H1 (cell line): ENCODE measurements around the gene PPP6R1.

Experiments
- CHD1 ChIP-seq: IDR thresholded peaks from 2 replicates; pipeline ENCODE4 v1.6.1; 2012; ENCODE audit warnings: low read depth, low read length, improper control_type of control experiment
- CREB1 ChIP-seq: IDR thresholded peaks from 2 replicates; pipeline ENCODE4 v1.6.1; 2012; ENCODE audit warnings: inconsistent platforms
- EZH2 ChIP-seq: fragments of 200-600 bp; sonication (generic); IDR thresholded peaks from 2 replicates; pipeline ENCODE4 v1.7.1; 2012; ENCODE audit warnings: low read depth, mild to moderate bottlenecking, moderate library complexity, low read length, inconsistent platforms; ENCODE audit not compliant: severe bottlenecking
- GABPA ChIP-seq: IDR thresholded peaks from 2 replicates; pipeline ENCODE4 v1.6.1; 2011; ENCODE audit warnings: mild to moderate bottlenecking, low read length, moderate library complexity, borderline replicate concordance; ENCODE audit not compliant: insufficient read depth
- PHF8 ChIP-seq: fragments of 200-600 bp; sonication (generic); conservative IDR thresholded peaks from 2 replicates; pipeline ENCODE4 v1.7.1; 2012; ENCODE audit warnings: low read depth, mild to moderate bottlenecking, inconsistent platforms, low read length, moderate library complexity
- SIX5 ChIP-seq: IDR thresholded peaks from 2 replicates; pipeline ENCODE4 v1.6.1; 2011; ENCODE audit warnings: mild to moderate bottlenecking, low read depth, low read length
- TF ChIP-seq, protein P1 (sequence below): IDR thresholded peaks from 2 replicates; pipeline ENCODE4 v1.6.1; 2012; ENCODE audit warnings: low read length, inconsistent platforms

DNA sequence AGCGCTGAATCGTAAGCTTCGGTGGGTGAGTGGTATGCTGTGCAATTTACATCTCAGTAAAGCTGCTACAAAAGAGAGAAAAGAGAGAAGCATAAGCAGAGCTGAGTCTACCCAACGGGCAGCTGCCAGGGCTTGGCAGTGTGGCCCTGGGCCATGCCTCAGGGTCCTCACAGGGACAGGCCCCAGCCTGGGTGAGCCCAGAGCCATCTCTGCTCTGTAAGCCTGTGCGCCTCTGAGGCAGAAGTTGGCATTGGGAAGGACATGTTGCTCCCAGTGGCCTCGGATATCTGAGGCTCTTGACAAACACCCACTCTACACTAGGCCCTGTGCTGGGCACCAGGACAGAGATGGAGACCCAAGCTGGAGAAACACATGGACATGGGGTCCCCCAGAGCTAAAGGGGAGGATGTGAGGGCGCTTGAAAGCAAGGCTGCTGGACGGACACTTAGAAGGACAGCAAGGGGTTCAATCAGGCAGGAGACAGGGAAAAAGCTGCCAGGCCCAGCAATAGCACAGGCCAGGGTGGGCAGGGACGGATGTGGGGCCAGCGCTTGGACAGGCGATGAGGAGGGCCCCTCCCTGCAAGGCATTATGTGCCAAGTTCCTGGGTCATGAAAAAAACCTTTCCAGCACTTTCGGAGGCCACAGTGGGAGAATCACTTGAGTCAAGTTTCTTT, 14.7 kb downstream of the PPP6R1 start:
- TF ChIP-seq GABPA (no peak), CREB1 (no peak), EZH2 (no peak), PHF8 (no peak), CHD1 (no peak), SIX5 (no peak)
- TF ChIP-seq, protein P1, sequence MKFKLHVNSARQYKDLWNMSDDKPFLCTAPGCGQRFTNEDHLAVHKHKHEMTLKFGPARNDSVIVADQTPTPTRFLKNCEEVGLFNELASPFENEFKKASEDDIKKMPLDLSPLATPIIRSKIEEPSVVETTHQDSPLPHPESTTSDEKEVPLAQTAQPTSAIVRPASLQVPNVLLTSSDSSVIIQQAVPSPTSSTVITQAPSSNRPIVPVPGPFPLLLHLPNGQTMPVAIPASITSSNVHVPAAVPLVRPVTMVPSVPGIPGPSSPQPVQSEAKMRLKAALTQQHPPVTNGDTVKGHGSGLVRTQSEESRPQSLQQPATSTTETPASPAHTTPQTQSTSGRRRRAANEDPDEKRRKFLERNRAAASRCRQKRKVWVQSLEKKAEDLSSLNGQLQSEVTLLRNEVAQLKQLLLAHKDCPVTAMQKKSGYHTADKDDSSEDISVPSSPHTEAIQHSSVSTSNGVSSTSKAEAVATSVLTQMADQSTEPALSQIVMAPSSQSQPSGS: no peak
